GM19397 (cell line): Measurements from ENCODE around the gene MLH1.

ENCODE experiments used
- ATAC-seq: cut with Tn5 transposase; IDR thresholded peaks from one replicate; pipeline ENCODE4 v1.9.1; 2021; ENCODE audit warnings: mild to moderate bottlenecking, moderate library complexity; ENCODE audit not compliant: unreplicated experiment

MLH1 gene

GRCh38 chr3:36973139-36973538 is 20.2 kb upstream of the MLH1 start:
- ATAC-seq = no peak

- ATAC-seq = no peak
Observed at GRCh38 chr3:36981006-36981405, 12.3 kb upstream of the MLH1 start.

- no peak for ATAC-seq
Observed at GRCh38 chr3:36988356-36988755, 5.0 kb upstream of the MLH1 start.

- no peak for ATAC-seq
Observed at GRCh38 chr3:36989005-36989404, 4.3 kb upstream of the MLH1 start.

- ATAC-seq = no peak
Observed at GRCh38 chr3:36989568-36989967, 3.8 kb upstream of the MLH1 start.

- ATAC-seq = no peak
Observed at GRCh38 chr3:36991147-36991546, 2.2 kb upstream of the MLH1 start.

- ATAC-seq = no peak
Observed at GRCh38 chr3:36991923-36992805, 1.2 kb upstream of the MLH1 start.

- peak; percentile 84 for ATAC-seq
Observed at GRCh38 chr3:36992806-36993325, 452 bp upstream of the MLH1 start, which contains the start of gene EPM2AIP1. Gene EPM2AIP1, minus strand, starts transcription at chr3:36993131. Its CDS starts 54 bp downstream, at chr3:36993077.

- ATAC-seq = no peak
Observed at GRCh38 chr3:37014620-37015019, 21.3 kb downstream of the MLH1 start.

GRCh38 chr3:37015642-37016041 is 22.3 kb downstream of the MLH1 start:
- no peak for ATAC-seq

GRCh38 chr3:37016903-37017302 is 23.6 kb downstream of the MLH1 start:
- no peak for ATAC-seq

- ATAC-seq = no peak
Observed at GRCh38 chr3:37017683-37018082, 24.4 kb downstream of the MLH1 start.

- no peak for ATAC-seq
Observed at GRCh38 chr3:37024092-37024491, 30.8 kb downstream of the MLH1 start.

GRCh38 chr3:37024820-37025405 is 31.6 kb downstream of the MLH1 start:
- no peak for ATAC-seq

GRCh38 chr3:37025561-37026335 is 32.4 kb downstream of the MLH1 start:
- no peak for ATAC-seq

- no peak for ATAC-seq
Observed at GRCh38 chr3:37026851-37027250, 33.5 kb downstream of the MLH1 start.

- ATAC-seq = no peak
Observed at GRCh38 chr3:37028329-37028728, 35.0 kb downstream of the MLH1 start.

- ATAC-seq = no peak
Observed at GRCh38 chr3:37029111-37029510, 35.8 kb downstream of the MLH1 start.

- ATAC-seq = no peak
Observed at GRCh38 chr3:37029516-37030163, 36.3 kb downstream of the MLH1 start.

GRCh38 chr3:37030588-37030987 is 37.3 kb downstream of the MLH1 start:
- no peak for ATAC-seq
